SK-N-SH (cell line): ENCODE results near the gene PRR15L.

Experiments used
- CHD2 ChIP-seq: fragments of 150-350 bp; IDR thresholded peaks from 2 replicates; pipeline ENCODE4 v1.6.1; 2018; ENCODE audit warnings: low read length; ENCODE audit not compliant: partially characterized antibody
- CTCF ChIP-seq: fragments of 200-600 bp; sonication (generic); IDR thresholded peaks from 2 replicates; pipeline ENCODE4 v1.6.1; 2017; ENCODE audit warnings: antibody characterized with exemption, mild to moderate bottlenecking, moderate library complexity
- POLR2AphosphoS5 ChIP-seq: IDR thresholded peaks from 2 replicates; pipeline ENCODE4 v1.6.1; 2012; ENCODE audit warnings: low read depth, low read length
- RCOR1 ChIP-seq: fragments of 150-350 bp; IDR thresholded peaks from 2 replicates; pipeline ENCODE4 v1.6.1; 2017; ENCODE audit warnings: antibody characterized with exemption, low read length
- RXRA ChIP-seq: IDR thresholded peaks from 2 replicates; pipeline ENCODE4 v1.4.0; 2012; ENCODE audit warnings: low read depth, mild to moderate bottlenecking, borderline replicate concordance

DNA sequence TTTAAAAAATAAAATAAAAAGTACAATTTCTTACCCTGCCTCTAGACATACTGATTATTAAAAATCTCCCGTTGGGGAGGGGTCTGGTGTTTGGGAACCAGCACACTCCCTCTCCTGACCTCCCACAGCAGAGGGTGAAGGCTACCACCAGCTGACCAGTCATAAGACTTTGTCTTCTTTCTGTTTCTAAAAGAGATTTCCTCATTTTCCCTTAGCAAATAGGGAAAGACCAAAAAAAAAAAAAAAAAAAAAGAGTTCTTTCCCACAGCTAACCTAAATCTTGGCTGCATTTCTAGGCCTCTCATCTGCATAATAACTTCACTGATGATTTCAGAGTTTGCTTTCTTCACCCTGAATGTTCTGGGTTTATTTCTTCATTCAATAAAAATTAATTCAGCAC, 43.5 kb upstream of the PRR15L start:
- no peak for TF ChIP-seq CHD2
- no peak for TF ChIP-seq CTCF
- no peak for TF ChIP-seq POLR2AphosphoS5
- no peak for TF ChIP-seq RCOR1
- TF ChIP-seq RXRA = no peak
